CD4-positive, alpha-beta T cell treated with Interleukin-21 for 1 hour (primary cell): Measurements from ENCODE around the gene MPP7.
"Not testable (repeated sequence)": the region's sequence is repeated elsewhere in the genome, so short reads cannot be mapped to it uniquely, and the experiment has no call there.

Experiments
- DNase-seq: peaks from one replicate; pipeline ENCODE4 v3.0.0-alpha.2; 2020

Gene MPP7

GRCh38 chr10:28302638-28303488, at the start of gene MPP7:
TSS of gene MPP7 (minus strand) at chr10:28303064. CDS start at chr10:28238604, 64,460 bp downstream.
- peak; percentile 97 for DNase-seq

- DNase-seq: no peak
Observed at GRCh38 chr10:28349892-28350291, 47.0 kb upstream of the MPP7 start.

GRCh38 chr10:28343987-28344895, 41.4 kb upstream of the MPP7 start:
- DNase-seq: no peak

GRCh38 chr10:28343252-28343651, 40.4 kb upstream of the MPP7 start:
- DNase-seq: no peak

- not testable (repeated sequence) for DNase-seq
Observed at GRCh38 chr10:28341679-28342078, 38.8 kb upstream of the MPP7 start.

GRCh38 chr10:28332726-28333125, 29.9 kb upstream of the MPP7 start:
- DNase-seq: peak; percentile 23

- peak; percentile 47 for DNase-seq
Observed at GRCh38 chr10:28331841-28332240, 29.0 kb upstream of the MPP7 start.

- DNase-seq: peak; percentile 18
Observed at GRCh38 chr10:28331066-28331465, 28.2 kb upstream of the MPP7 start.

- no peak for DNase-seq
Observed at GRCh38 chr10:28328346-28328745, 25.5 kb upstream of the MPP7 start.

- no peak for DNase-seq
Observed at GRCh38 chr10:28327491-28327880, 24.6 kb upstream of the MPP7 start.

GRCh38 chr10:28326516-28327490, 23.9 kb upstream of the MPP7 start:
- DNase-seq: no peak

- no peak for DNase-seq
Observed at GRCh38 chr10:28320799-28321198, 17.9 kb upstream of the MPP7 start.

- DNase-seq: no peak
Observed at GRCh38 chr10:28320090-28320489, 17.2 kb upstream of the MPP7 start.

- not testable (repeated sequence) for DNase-seq
Observed at GRCh38 chr10:28319061-28319460, 16.2 kb upstream of the MPP7 start.

- DNase-seq: no peak
Observed at GRCh38 chr10:28318626-28319025, 15.8 kb upstream of the MPP7 start.

- no peak for DNase-seq
Observed at GRCh38 chr10:28317760-28318159, 14.9 kb upstream of the MPP7 start.

- no peak for DNase-seq
Observed at GRCh38 chr10:28316696-28317095, 13.8 kb upstream of the MPP7 start.

- no peak for DNase-seq
Observed at GRCh38 chr10:28315140-28315539, 12.3 kb upstream of the MPP7 start.

GRCh38 chr10:28314211-28314610, 11.3 kb upstream of the MPP7 start:
- no peak for DNase-seq

- no peak for DNase-seq
Observed at GRCh38 chr10:28312572-28312971, 9.7 kb upstream of the MPP7 start.

- no peak for DNase-seq
Observed at GRCh38 chr10:28311104-28311503, 8.2 kb upstream of the MPP7 start.

GRCh38 chr10:28307267-28307666, 4.4 kb upstream of the MPP7 start:
- no peak for DNase-seq

- no peak for DNase-seq
Observed at GRCh38 chr10:28305553-28305952, 2.7 kb upstream of the MPP7 start.
